Measurements from ENCODE around the gene MTCL1.

- TF ChIP-seq POLR2A (IDR thresholded peaks at IDR 0.05) (no peak), CTCF (IDR thresholded peaks at IDR 0.05) (no peak)
Observed at GRCh38 chr18:8776013-8776943, 70.9 kb downstream of the MTCL1 start.

All from adrenal gland (tissue), 5 donors.